NCI-H774 (cell line): ENCODE measurements around the gene SEMA6A.

Experiments used
- DNase-seq: peaks from one replicate; lab custom pipeline; 2025; lab: John Stamatoyannopoulos, UW

The SEMA6A gene

GRCh38 chr5:116577064-116577788 lies 2.6 kb upstream of the SEMA6A start:
- no peak for DNase-seq

- DNase-seq = no peak
Observed at GRCh38 chr5:116576053-116576713, 1.6 kb upstream of the SEMA6A start.

- DNase-seq = no peak
Observed at GRCh38 chr5:116575326-116576052, 866 bp upstream of the SEMA6A start.

- DNase-seq = no peak
Observed at GRCh38 chr5:116573702-116574366, 789 bp downstream of the SEMA6A start.

- no peak for DNase-seq
Observed at GRCh38 chr5:116573279-116573701, 1.3 kb downstream of the SEMA6A start.

- DNase-seq = no peak
Observed at GRCh38 chr5:116572350-116573278, 2.0 kb downstream of the SEMA6A start.

- no peak for DNase-seq
Observed at GRCh38 chr5:116571568-116572349, 2.9 kb downstream of the SEMA6A start.

GRCh38 chr5:116569999-116570398 lies 4.6 kb downstream of the SEMA6A start:
- no peak for DNase-seq

GRCh38 chr5:116567106-116567505 lies 7.5 kb downstream of the SEMA6A start:
- no peak for DNase-seq

- no peak for DNase-seq
Observed at GRCh38 chr5:116566251-116566650, 8.4 kb downstream of the SEMA6A start.

GRCh38 chr5:116564756-116565490 lies 9.7 kb downstream of the SEMA6A start:
- DNase-seq = no peak

GRCh38 chr5:116564312-116564711 lies 10.3 kb downstream of the SEMA6A start:
- no peak for DNase-seq

GRCh38 chr5:116563736-116564308 lies 10.8 kb downstream of the SEMA6A start:
- no peak for DNase-seq

- no peak for DNase-seq
Observed at GRCh38 chr5:116562669-116563068, 12.0 kb downstream of the SEMA6A start.

- no peak for DNase-seq
Observed at GRCh38 chr5:116561658-116562057, 13.0 kb downstream of the SEMA6A start.

- no peak for DNase-seq
Observed at GRCh38 chr5:116559673-116560164, 14.9 kb downstream of the SEMA6A start.

- no peak for DNase-seq
Observed at GRCh38 chr5:116559239-116559638, 15.4 kb downstream of the SEMA6A start.

GRCh38 chr5:116557669-116558271 lies 16.9 kb downstream of the SEMA6A start:
- no peak for DNase-seq

GRCh38 chr5:116554764-116555163 lies 19.9 kb downstream of the SEMA6A start:
- DNase-seq = no peak
